ENCODE data around the gene PPP1R1B.
A peak's percentile ranks its signal among the peaks of the same experiment; 100 is the strongest.

PPP1R1B gene

DNA sequence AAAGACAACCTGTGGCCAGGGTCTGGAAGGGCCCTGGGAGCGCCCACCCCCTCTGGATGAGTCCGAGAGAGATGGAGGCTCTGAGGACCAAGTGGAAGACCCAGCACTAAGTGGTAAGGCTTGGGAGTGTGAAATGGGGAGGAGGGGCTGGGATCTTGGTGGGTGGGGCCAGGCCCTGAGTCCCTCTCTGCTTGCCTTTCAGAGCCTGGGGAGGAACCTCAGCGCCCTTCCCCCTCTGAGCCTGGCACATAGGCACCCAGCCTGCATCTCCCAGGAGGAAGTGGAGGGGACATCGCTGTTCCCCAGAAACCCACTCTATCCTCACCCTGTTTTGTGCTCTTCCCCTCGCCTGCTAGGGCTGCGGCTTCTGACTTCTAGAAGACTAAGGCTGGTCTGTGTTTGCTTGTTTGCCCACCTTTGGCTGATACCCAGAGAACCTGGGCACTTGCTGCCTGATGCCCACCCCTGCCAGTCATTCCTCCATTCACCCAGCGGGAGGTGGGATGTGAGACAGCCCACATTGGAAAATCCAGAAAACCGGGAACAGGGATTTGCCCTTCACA is 8.9 kb downstream of the PPP1R1B start:
- DNase-seq = no peak

DNA sequence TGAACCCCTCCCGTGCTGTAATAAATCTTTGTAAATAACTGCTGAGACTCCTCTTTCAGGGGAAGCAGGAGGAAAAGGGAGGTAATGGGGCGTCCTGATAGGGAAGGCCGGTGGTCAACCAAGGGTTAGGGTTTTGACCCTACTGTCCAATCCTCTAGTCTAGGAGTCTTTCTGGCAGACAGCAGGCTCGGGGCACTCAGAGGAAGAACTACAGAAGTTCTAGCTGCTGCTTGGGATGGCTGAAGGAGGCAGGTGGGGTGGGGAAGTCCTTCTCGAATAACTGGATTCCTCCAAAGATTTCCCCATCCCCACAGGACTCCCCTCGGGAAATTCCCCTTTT is 9.8 kb downstream of the PPP1R1B start:
- DNase-seq = no peak

DNA sequence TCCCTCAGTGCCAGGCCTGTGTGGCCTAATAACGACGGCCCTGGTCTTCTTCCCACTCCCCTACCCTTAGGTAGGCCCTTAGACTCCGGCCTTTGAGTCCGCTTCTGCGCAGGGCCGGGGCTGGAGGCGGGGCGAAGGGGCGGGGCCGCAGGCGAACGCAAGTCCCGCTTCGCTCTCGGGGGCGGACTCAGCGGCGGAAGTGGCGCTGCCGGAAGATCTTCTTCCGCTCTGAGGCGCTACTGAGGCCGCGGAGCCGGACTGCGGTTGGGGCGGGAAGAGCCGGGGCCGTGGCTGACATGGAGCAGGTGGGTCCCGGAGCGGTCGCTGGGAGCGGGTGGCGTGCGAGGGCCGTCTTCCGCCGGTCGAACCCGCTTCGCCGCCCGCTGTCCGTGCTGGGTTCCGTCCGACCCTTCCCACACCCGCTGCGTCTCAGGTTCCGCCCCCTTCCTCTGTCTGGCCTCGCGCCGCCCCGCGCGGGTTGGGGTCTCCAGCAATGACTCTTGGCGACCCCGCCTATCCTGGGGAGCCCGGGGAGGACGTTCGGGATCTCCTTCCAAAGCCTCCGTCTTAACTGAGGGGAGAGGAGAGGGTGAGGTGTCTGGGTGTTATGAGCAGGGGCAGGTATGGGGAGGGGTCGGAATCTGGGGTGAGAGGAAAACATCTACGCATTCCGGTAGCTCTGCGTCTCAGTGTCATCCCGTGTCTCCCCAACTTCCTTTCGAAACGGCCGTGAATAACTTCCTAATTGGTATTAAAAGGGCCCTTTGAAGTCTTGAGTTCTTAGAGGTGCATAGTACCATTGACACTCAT is 10.4 kb downstream of the PPP1R1B start, which contains the start of gene STARD3:
Gene STARD3 (plus strand): TSS at position 218 of the 810 bp plus-strand sequence. CDS start 16,388 bp downstream, outside the sequence.
- DNase-seq = peak; percentile 90 to 97 (median 95)

DNA sequence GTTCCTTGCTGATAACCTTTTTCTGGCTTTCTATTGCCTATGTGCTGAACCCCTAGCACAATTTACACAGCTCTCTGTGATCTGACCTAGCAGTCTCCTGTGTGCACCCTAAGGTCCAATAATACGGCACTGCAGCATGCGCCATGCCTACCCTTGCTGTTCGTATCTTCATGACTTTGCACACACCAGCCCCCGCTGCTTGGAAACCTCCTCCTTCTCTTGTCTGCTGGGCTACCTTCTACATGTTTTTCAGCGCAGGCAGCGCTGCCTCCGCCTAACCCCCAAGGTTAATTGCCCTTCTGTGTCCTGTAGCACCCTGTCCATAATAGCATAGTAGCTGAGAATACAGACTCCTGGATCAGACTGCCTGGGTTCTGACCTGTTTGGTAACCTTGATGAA is 11.6 kb downstream of the PPP1R1B start:
- DNase-seq = no peak

DNA sequence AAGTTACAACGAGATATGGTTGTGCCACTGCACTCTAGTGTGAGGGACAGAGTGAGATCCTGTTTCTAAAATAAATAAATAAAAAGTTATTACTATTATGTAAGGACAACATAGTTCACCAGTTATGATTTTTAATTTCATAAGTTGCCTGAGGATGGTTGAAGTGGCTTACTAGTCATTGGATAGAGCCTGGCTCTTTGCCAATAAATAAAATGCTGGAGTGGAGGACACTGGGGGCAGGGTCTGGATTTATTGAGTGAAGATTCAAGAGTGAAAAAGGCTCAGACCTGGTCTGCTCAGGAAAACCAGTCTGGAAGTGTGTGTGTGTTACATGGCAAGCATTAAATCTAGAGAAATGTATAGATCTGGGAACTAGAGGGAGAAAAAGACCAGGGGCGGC is 12.3 kb downstream of the PPP1R1B start:
- no peak for DNase-seq

DNA sequence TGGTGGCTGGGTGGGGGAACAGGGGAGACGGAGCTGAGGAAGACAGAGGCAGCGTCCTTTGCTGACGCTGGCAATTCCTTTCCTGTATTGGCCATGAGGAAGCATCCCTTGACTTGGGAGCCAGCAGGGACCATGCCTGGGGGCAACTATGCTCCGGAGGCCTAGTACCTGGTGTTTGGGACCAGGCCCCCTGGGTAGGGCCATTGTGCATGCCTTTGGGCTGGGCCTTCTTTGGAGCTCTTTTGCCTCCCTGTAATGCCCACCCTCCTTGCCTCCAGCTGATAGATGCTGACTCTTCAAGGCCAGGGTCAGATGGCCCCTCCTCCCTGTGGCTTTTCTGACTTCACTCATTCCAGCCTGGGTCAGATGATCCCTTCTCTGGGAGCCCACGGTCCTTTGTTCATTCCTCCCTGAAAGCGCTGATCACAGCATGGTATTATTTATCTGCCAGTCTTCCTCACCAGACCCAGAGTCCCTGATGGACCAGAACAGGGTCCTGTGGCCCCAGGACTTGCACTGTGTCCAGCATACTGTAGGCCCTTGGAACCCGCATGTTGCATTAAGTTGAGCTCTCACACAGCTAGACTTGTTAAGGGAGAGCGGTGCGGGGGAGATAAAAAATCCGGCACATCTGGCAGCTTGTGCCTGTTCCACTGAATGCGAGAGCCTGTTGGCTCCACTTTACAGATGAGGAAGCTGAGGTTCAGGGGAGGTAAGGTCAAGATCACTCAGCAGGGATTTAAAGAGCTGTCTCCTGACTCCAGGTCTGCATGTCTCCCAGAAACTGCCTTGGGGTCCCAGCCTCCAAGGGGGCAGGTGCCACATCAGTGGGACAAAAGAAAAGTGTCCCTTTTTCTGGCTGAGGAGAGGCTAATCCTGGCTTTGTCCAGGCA is 13.1 kb downstream of the PPP1R1B start:
- no peak for DNase-seq

DNA sequence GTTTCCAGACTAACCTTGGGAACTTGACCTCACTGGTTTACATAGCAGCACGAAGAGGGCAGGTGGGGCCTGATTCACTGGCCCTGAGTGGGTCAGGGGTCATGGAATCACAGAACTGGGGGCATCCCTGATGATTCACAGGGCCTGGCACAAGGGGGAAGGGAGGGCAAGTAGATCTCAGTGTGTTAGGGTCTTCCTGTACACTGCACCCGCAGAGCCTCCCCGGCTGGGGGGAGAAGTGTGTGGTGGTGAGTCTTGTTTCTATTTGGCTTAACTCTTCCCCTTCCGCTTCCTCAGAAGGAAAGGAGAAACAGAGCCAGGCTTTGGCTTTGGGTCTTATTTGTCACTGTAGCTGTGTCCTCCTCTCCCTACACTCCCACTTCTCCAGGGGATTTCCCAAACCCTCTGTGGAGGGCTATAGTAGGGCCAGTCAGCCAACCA is 13.9 kb downstream of the PPP1R1B start:
- peak; percentile 69 to 80 (median 76) for DNase-seq

DNA sequence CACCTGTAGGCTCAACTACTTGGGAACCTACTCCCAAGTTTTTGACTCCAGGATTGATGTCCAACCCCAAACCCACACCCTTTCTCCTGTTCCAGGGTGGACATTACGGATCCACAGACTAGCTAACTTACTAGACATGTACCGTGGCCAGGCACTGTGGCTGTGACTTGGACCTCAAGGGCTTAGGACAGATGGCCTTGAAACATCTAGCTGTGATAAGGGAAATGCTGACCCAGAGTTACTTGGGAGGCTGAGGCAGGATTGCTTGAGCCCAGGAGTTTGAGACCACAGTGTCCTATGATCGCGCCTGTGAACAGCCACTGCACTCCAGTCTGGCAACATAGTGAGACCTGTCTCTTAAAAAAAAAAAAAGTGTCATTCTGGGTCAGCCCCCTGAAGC is 14.3 kb downstream of the PPP1R1B start:
- DNase-seq = no peak

DNA sequence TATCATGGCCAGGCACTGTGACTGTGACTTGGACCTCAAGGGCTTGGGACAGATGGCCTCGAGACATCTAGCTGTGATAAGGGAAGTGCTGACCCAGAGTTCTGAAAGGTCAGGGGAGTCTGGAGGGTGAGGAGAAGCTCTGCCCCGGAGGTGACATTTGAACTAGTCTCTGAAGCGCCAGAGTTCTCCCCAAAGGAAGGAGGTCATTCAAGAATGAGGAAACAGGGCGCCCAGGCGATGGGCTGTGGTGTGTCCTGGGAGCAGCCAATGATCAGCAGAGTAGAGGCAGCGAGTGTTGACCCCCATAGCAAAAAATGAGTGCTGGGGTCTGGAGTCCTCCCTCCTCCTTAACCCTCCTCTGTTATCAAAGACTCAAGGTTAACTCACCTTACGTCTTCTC is 15.1 kb downstream of the PPP1R1B start:
- DNase-seq = peak; percentile 55 to 69 (median 65)

DNA sequence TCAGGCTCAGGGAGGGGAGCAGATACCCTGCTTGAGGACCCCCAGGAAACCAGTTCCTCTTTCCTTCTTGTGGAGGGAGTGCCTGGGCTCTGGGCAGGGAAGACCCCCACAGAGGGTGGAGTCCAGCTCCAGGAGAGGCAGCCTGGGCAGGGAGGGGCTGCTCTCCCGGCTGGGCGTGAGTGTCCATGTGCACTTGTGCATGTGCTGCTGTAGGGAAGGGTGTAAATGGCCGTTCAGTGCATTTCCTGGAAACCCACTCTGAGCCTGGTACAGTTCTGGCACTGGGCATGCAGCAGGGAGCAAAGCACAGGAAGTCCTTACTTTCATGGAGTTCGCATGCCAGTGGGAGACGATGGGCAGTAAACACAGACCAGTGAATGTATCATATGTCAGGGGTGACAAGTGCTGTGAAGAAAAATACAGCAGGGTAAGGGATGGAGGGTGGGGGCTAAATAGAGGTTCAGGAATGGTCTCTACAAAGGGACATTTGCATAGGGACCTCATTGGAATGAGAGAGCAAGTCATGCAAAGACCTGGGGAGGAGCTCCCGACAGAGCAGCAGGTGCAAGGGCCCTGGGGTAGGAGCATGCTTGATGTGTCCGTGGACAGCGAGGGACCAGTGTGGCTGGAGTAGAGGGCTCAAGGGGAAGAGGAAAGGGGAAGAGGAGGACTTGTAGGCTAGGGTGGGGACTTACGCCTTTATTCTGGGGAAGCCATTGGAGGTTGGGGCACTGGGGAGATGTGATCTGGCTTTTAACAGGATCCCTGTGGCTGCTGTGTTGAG is 15.7 kb downstream of the PPP1R1B start:
- DNase-seq = no peak

DNA sequence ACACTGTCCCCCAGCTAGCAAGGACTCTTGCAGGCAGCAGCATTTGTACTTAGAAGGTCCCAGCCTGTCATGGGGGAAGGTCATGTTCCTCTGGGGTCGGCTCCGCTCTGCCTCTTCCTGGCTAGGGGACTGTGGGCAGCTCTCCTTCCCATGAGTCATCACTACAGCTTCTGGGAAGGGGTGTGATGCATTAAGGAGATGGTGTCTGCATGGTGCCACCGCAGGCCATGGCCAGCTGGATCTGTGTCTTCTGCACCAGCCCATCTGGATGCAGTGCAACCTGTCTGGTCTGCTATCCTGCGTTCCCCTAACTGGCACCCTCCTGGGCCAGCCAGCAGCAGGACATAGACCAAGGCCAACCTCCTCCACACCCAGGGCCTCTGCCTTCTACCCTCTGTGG is 16.5 kb downstream of the PPP1R1B start:
- DNase-seq = peak in 2 of 3 donors; percentile 51 to 54

DNA sequence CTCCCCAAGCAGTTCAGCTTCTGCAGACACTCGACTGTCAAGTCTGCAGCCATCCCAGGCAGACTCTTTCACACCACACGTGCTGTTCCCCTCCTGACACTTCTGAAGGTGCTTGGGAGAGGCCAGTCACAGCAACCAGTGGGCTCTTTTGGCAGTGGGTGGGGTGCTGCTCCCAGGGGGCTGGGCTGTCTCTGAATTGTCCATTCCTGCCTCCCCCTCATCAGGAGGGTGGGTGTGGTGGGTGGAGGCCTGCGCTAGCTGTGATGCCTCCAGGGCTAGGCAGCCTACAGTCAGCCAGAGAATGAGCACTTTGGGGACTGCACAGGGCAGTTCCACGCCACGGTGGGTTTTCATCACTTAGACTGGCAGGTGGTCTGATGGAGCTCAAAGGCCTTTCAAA is 20.5 kb downstream of the PPP1R1B start:
- no peak for DNase-seq

DNA sequence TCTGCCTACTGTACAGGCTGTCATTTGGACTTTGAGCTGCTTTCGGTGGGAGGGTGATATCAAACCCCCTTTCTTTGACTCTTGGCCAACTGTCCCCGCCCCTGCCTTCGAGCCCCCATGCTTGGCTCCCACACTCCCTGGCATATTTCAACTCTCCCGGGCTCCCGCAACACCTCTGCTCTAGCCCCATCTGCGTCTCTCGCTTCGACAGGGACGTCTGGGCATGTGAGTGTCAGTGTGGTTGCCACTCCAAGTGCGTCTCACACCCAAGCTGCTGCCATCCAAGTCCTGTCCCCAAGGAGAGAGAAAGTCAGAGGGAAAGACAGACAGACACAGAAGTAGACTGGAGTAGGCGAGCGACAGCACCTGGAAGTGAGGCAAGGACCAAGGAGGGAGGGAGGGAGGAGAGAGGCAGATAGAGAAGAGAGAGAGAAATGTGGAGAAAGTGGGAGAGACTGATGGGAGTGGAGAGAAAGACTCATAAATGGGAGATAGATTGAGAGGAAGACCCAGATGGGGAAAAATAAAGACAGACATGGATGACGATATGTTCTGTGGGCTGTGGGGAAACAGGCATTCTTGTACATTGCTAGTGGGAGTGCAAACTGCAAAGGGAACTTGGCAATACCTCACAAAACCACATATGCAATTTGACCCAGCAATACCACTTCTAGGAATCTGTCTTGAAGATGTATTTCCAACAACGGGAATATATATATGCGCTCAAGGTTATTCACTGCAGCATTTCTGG is 22.0 kb downstream of the PPP1R1B start:
- DNase-seq = peak; percentile 53 to 58 (median 54)

DNA sequence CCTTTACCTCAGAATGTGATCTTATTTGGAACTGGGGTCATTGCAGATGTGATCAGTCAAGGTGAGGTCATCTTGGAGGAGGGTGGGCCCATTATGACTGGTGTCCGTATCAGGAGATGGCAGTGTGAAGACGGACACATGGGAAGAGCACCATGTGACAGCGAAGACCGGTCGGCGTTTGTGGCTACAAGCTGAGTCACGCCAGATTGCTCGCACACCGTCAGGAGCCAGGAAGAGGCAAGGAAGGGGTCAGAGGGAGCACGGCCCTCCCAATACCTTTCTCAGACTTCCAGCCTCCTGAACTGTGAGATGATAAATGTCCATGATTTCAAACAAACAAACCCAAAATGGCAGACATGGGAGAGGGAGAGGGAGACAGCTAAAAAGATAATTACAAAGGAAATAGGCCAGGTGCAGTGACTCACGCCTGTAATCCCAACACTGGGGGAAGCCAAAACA is 23.4 kb downstream of the PPP1R1B start:
- no peak for DNase-seq

DNA sequence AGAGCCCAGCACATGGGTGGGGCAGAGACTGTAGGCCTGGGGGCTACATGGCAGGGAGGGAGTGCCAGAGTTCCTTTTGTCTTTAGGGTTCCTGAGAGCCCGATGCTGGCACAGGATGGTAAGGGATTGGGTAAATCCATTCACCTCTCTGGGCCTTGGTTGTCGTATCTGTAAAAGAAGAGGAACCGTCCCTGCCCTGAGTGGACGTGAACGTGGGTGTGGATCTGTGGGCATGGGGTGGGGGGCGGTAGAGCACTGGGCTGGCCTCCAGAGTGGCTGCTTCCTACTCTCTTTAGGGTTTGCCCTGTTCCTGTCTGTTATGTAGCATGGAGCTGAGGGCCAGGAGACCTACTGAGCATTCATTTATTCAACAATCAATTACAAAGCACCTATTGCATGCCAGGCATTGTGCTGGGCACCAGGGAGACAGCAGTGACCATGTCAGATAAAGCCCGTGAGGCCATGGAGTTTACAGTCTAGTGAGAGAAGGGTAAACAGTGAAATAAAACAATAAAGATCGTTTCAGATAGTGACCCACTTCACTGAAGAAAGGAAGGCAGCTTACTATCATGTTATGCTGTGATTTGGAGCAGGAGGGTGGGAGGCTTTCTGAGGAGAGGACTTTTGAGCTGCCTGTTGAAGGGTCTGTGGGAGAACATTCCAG is 25.3 kb downstream of the PPP1R1B start:
- no peak for DNase-seq

DNA sequence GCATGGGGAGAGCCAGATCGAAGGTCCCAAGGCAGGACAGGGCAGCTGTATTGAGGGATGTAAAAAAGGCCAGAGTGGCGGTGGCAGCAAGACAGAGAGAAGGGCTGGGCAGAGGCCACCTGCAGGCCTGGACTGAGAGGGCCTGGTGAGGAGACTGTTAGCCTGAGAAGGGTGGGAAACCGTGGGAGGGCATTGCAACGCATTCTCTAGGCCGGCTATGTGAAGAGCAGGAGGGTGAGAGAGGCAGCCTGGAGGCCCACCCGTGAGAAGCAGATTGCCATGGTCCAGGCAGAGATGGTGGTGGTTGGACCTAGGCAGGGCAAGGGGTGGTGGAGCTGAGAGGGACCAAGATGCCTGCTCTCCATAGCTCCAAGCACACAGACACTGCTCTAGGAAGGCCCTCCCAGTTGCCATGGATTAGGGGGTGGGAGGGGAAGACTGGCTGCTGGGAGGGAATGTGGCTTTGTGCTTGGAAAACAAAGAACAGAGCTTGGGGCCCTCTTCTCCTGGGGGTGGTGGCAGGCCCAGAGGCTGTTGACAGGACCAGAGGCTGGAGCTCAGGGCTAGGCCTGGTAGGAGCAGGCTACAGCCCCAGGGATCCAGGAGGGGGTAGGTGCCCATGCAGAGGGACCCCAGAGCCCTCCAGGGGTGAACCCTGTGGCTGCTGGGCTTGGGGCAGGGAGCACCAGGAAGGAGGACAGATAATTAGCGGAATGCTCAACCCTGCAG is 26.0 kb downstream of the PPP1R1B start:
- no peak for DNase-seq

DNA sequence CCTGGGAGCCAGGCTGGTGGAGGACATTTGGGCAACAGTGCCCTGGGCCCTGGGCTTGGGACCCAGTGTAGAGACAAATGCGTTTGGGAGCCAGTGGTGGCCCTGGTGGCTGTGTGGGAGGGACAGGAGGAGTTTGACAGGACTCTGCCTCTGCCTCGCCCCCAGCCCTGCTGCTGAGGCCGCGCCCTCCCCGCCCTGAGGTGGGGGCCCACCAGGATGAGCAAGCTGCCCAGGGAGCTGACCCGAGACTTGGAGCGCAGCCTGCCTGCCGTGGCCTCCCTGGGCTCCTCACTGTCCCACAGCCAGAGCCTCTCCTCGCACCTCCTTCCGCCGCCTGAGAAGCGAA is 26.5 kb downstream of the PPP1R1B start:
- no peak for DNase-seq

DNA sequence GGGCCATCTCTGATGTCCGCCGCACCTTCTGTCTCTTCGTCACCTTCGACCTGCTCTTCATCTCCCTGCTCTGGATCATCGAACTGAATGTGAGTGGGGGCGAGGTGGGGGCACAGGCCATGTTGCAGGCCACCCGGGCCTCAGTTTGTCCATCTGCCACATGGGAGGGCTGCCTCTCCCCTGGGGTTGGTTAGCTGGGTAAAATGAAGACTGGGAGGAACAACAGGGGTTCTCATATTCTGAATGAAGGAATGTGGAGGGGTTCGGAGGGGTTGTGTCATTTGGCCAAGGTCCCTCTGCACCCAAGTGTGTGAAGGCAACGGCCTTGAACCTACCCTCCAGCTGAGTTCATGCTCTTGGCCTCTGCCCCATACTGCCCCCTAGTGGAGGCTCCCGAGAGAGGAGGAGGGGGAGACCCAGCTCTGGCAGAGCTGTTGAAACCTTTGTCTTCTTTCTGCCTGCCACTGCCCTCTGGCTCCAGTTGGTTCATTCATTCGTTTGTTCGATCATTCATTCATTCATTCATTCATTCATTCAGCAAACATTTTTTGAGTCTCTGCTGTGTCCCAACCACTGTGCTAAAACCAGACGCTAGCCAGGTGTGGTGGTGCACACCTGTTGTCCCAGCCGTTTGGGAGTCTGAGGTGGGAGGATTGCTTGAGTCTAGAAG is 27.0 kb downstream of the PPP1R1B start:
- peak; percentile 81 to 92 (median 85) for DNase-seq

DNA sequence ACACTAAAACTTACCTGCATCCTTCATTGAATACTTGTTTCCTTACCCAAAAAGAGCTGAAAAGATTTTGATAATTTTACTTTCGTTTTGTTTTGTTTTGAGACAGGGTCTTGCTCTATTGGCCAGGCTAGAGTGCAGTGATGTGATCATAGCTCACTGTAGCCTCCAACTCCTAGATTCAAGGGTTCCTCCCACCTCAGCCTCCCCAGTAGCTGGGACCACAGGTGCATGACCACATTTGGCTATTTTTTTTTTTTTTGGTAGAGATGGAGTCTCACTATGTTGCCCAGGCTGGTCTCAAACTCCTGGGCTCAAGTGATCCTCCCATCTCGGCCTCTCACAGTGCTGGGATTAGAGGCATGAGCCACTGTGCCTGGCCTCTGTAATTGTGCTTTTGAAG is 28.4 kb downstream of the PPP1R1B start:
- no peak for DNase-seq

DNA sequence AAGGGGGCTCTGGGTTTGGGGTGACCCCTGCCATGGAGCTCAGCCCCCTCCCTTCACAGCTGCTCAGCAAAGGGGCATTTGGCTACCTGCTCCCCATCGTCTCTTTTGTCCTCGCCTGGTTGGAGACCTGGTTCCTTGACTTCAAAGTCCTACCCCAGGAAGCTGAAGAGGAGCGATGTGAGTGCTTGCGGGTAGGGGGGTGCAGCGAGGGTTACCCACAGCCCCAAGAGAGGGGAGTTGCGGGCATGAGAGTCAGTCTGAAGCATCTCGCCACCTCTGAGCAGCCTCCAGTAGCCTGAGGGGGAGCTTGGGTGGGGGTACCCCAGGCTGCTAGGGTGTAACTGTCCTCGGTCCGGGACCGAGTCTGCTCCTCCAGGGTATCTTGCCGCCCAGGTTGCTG is 31.6 kb downstream of the PPP1R1B start:
- DNase-seq = no peak

Data from suppressor macrophage treated with lipopolysaccharide for 1 hour (primary cell).